GM23338 (cell line): Measurements from ENCODE around the gene BPTF. TPM values are rescaled to one million over a fixed set of nuclear protein-coding genes. Genes with fewer than 3 reads are reported as not detected.

Source experiments
- ATAC-seq: fragments of 200-7000 bp; cut with Tn5 transposase; 3 replicates; pipeline ENCODE4 v1.9.1; 2020
- DNase-seq: peaks from one replicate; pipeline ENCODE4 v3.0.0-alpha.2; 2015; ENCODE audit warnings: low spot score
- H2AFZ ChIP-seq: fragments of 200-600 bp; sonication (generic); 2 replicates; pipeline ENCODE4 v1.8.0; 2016; ENCODE audit warnings: antibody characterized with exemption, mild to moderate bottlenecking, moderate library complexity
- H3F3A ChIP-seq: fragments of 200-600 bp; sonication (generic); replicated peaks from 2 replicates; pipeline ENCODE4 v1.8.0; 2017; ENCODE audit warnings: antibody characterized with exemption, mixed run types, low read depth
- H3K27ac ChIP-seq: fragments of 200-600 bp; sonication (generic); 2 replicates; pipeline ENCODE4 v1.6.1; 2016; ENCODE audit warnings: low read depth
- H3K27me3 ChIP-seq: fragments of 200-600 bp; sonication (generic); 2 replicates; pipeline ENCODE4 v1.8.0; 2016; ENCODE audit warnings: mild to moderate bottlenecking, mixed run types, moderate library complexity; ENCODE audit not compliant: insufficient read depth
- H3K36me3 ChIP-seq: fragments of 200-600 bp; sonication (generic); 2 replicates; pipeline ENCODE4 v1.8.0; 2016; ENCODE audit warnings: mild to moderate bottlenecking; ENCODE audit not compliant: insufficient read depth
- H3K4me1 ChIP-seq: fragments of 200-600 bp; sonication (generic); 2 replicates; pipeline ENCODE4 v1.8.0; 2016; ENCODE audit warnings: mild to moderate bottlenecking, moderate library complexity; ENCODE audit not compliant: insufficient read depth
- H3K4me2 ChIP-seq: fragments of 200-600 bp; sonication (generic); 2 replicates; pipeline ENCODE4 v1.7.1; 2017; ENCODE audit warnings: mixed run types
- H3K4me3 ChIP-seq: fragments of 200-600 bp; sonication (generic); 2 replicates; pipeline ENCODE4 v1.6.1; 2016; ENCODE audit warnings: mixed run types
- H3K79me2 ChIP-seq: fragments of 200-600 bp; sonication (generic); replicated peaks from 2 replicates; pipeline ENCODE4 v1.8.0; 2017; ENCODE audit warnings: mild to moderate bottlenecking; ENCODE audit not compliant: insufficient read depth
- H3K9me2 ChIP-seq: fragments of 200-600 bp; sonication (generic); 2 replicates; pipeline ENCODE4 v1.8.0; 2017; ENCODE audit not compliant: insufficient read depth
- H4K20me1 ChIP-seq: fragments of 200-600 bp; sonication (generic); replicated peaks from 2 replicates; pipeline ENCODE4 v1.8.0; 2017; ENCODE audit warnings: mild to moderate bottlenecking; ENCODE audit not compliant: insufficient read depth
- H3K27ac Mint-ChIP-seq: 2 replicates; pipeline ENCODE4 v1.8.0; 2020; ENCODE audit warnings: inconsistent platforms, mild to moderate bottlenecking, moderate library complexity, mixed read lengths
- H3K27me3 Mint-ChIP-seq: 3 replicates; pipeline ENCODE4 v1.8.0; 2022; ENCODE audit warnings: low read depth, mild to moderate bottlenecking, moderate library complexity, mixed read lengths, inconsistent platforms; ENCODE audit not compliant: insufficient read depth, poor library complexity
- H3K36me3 Mint-ChIP-seq: 3 replicates; pipeline ENCODE4 v1.8.0; 2021; ENCODE audit warnings: low read depth, mild to moderate bottlenecking, inconsistent platforms, moderate library complexity, mixed read lengths
- H3K4me1 Mint-ChIP-seq: 3 replicates; pipeline ENCODE4 v1.8.0; 2020; ENCODE audit warnings: mild to moderate bottlenecking, inconsistent platforms, mixed read lengths
- H3K4me3 Mint-ChIP-seq: 3 replicates; pipeline ENCODE4 v1.8.0; 2021; ENCODE audit warnings: moderate library complexity, mild to moderate bottlenecking, inconsistent platforms, mixed read lengths
- H3K9me3 Mint-ChIP-seq: 3 replicates; pipeline ENCODE4 v1.8.0; 2020; ENCODE audit warnings: moderate library complexity, mild to moderate bottlenecking, inconsistent platforms, mixed read lengths
- EZH2 ChIP-seq: fragments of 200-600 bp; sonication (generic); IDR thresholded peaks from one replicate; pipeline ENCODE4 v1.8.0; 2017; ENCODE audit warnings: antibody characterized with exemption, mild to moderate bottlenecking, low read depth; ENCODE audit not compliant: unreplicated experiment
- EZH2phosphoT487 ChIP-seq: fragments of 200-600 bp; sonication (generic); IDR thresholded peaks from one replicate; pipeline ENCODE4 v1.8.1; 2018; ENCODE audit warnings: antibody characterized with exemption; ENCODE audit not compliant: unreplicated experiment
- NANOG ChIP-seq: IDR thresholded peaks from 2 replicates; pipeline ENCODE4 v1.6.1; 2016; ENCODE audit warnings: antibody characterized with exemption, borderline replicate concordance
- POLR2AphosphoS5 ChIP-seq: IDR thresholded peaks from 2 replicates; pipeline ENCODE4 v1.6.1; 2016; ENCODE audit warnings: antibody characterized with exemption, low read depth
- STAT1 ChIP-seq: IDR thresholded peaks from one replicate; pipeline ENCODE4 v1.6.1; 2016; ENCODE audit warnings: antibody characterized with exemption; ENCODE audit not compliant: unreplicated experiment
- polyA plus RNA-seq: library from polyadenylated mRNA; unstranded; fragments of >200 nt; fragmentation: Nextera tagmentation; extraction: Ambion mirVana; gene quantifications from 2 replicates; pipeline ENCODE4 v1.2.1, GENCODE V29; 2016
- total RNA-seq: library from RNA; depleted of rRNA; stranded (reverse); fragments of >200 nt; shearing (Covaris generic); gene quantifications from 2 replicates; pipeline ENCODE4 v1.2.3, GENCODE V29; 2014
- TF ChIP-seq, protein P1 (sequence below): IDR thresholded peaks from one replicate; pipeline ENCODE4 v1.6.1; 2018; ENCODE audit warnings: antibody characterized with exemption; ENCODE audit not compliant: unreplicated experiment
- TF ChIP-seq, protein P2 (sequence below): IDR thresholded peaks from 2 replicates; pipeline ENCODE4 v1.6.1; 2016; ENCODE audit warnings: antibody characterized with exemption
- TF ChIP-seq, protein P3 (sequence below): fragments of 250-450 bp; sonication (Bioruptor Pico); IDR thresholded peaks from 2 replicates; pipeline ENCODE4 v1.5.0; 2020; ENCODE audit warnings: mild to moderate bottlenecking, moderate library complexity

BPTF gene
- total and polyA plus RNA-seq, 2 experiments from 2014 or later = 161 to 179 TPM

DNA sequence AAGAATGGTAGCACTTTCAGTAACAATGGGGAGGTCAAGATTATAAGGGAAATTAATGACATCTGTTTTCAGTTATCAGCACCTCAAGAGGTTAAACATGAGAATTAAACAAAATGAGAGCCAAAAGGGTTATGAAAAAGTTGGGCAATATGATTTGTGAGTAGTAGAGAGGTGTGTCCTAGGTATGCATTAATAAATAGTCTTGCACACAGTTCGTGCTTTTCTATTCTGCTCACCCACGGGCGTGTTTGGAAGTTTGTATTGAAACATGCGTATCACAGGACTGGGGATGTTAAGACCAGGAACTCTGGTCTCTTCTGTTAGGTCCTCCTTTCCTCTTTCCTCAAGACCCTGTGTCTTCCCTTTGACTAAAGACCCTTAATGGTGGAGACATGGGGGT lies 6.0 kb downstream of the BPTF start:
- H3K27ac Mint-ChIP-seq = no peak overlapping the region; the same call in 1 of the 2 replicates
- Histone ChIP-seq H3K79me2 (peaks cover 100% of the 10 kb centered on the region), H3K27ac (peak overlapping the region; percentile 39; the same call in 1 of the 2 replicates), H3F3A (0 out of 2 replicates have a peak, but pooled peaks cover 2% of the 10 kb centered on the region), H3K4me3 (peak overlapping the region; percentile 95), H2AFZ (no peak overlapping the region), H3K27me3 (no peaks in the 10 kb centered on the region), H3K4me2 (peak overlapping the region; percentile 93; the same call in 1 of the 2 replicates), H3K9me2 (no peaks in the 10 kb centered on the region), H3K4me1 (peaks cover 49% of the 10 kb centered on the region), H3K36me3 (no peaks in the 10 kb centered on the region), H4K20me1 (peaks cover 71% of the 10 kb centered on the region)
- peaks cover 5% of the 10 kb centered on the region for H3K27me3 Mint-ChIP-seq
- H3K4me3 Mint-ChIP-seq = peak overlapping the region; percentile 50; the same call in 2 of the 3 replicates
- ATAC-seq (no peak), DNase-seq (no peak)
- H3K36me3 Mint-ChIP-seq = peaks cover 25% of the 10 kb centered on the region
- no peak for TF ChIP-seq EZH2phosphoT487
- TF ChIP-seq EZH2 = no peak
- TF ChIP-seq, protein P1, sequence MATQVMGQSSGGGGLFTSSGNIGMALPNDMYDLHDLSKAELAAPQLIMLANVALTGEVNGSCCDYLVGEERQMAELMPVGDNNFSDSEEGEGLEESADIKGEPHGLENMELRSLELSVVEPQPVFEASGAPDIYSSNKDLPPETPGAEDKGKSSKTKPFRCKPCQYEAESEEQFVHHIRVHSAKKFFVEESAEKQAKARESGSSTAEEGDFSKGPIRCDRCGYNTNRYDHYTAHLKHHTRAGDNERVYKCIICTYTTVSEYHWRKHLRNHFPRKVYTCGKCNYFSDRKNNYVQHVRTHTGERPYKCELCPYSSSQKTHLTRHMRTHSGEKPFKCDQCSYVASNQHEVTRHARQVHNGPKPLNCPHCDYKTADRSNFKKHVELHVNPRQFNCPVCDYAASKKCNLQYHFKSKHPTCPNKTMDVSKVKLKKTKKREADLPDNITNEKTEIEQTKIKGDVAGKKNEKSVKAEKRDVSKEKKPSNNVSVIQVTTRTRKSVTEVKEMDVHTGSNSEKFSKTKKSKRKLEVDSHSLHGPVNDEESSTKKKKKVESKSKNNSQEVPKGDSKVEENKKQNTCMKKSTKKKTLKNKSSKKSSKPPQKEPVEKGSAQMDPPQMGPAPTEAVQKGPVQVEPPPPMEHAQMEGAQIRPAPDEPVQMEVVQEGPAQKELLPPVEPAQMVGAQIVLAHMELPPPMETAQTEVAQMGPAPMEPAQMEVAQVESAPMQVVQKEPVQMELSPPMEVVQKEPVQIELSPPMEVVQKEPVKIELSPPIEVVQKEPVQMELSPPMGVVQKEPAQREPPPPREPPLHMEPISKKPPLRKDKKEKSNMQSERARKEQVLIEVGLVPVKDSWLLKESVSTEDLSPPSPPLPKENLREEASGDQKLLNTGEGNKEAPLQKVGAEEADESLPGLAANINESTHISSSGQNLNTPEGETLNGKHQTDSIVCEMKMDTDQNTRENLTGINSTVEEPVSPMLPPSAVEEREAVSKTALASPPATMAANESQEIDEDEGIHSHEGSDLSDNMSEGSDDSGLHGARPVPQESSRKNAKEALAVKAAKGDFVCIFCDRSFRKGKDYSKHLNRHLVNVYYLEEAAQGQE = no peak
- no peak for TF ChIP-seq POLR2AphosphoS5
- TF ChIP-seq NANOG = no peak
- TF ChIP-seq, protein P2, sequence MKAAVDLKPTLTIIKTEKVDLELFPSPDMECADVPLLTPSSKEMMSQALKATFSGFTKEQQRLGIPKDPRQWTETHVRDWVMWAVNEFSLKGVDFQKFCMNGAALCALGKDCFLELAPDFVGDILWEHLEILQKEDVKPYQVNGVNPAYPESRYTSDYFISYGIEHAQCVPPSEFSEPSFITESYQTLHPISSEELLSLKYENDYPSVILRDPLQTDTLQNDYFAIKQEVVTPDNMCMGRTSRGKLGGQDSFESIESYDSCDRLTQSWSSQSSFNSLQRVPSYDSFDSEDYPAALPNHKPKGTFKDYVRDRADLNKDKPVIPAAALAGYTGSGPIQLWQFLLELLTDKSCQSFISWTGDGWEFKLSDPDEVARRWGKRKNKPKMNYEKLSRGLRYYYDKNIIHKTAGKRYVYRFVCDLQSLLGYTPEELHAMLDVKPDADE = no peak
- no peak for TF ChIP-seq STAT1
- no peaks in the 10 kb centered on the region for H3K9me3 Mint-ChIP-seq
- peaks cover 45% of the 10 kb centered on the region for H3K4me1 Mint-ChIP-seq

DNA sequence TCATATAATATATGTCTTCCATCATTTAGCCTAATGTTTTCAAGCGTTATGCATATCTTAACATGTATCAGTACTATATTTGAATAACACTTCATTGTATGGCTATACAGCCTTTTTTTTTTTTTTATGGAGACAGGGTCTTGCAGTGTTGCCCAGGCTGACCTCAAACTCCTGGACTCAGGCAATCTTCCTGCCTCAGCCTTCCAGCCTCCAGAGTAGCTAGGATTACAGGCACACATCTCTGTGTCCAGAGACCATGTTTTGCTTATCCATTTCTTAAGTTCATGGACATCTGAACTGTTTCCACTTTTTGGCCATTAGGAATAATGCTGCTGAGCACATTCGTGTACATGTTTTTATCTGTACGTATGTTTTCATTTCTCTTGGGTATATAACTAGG lies 7.8 kb downstream of the BPTF start:
- Histone ChIP-seq H3K36me3 (no peaks in the 10 kb centered on the region), H2AFZ (no peak overlapping the region), H3K4me3 (no peak overlapping the region), H4K20me1 (peaks cover 75% of the 10 kb centered on the region), H3F3A (0 out of 2 replicates have a peak, but pooled peaks cover 2% of the 10 kb centered on the region), H3K4me2 (no peak overlapping the region), H3K79me2 (peaks cover 100% of the 10 kb centered on the region), H3K4me1 (peaks cover 39% of the 10 kb centered on the region), H3K9me2 (no peaks in the 10 kb centered on the region), H3K27me3 (no peaks in the 10 kb centered on the region), H3K27ac (no peak overlapping the region)
- Mint-ChIP-seq H3K27me3 (peaks cover 4% of the 10 kb centered on the region), H3K36me3 (peaks cover 7% of the 10 kb centered on the region), H3K4me3 (no peak overlapping the region), H3K27ac (no peak overlapping the region), H3K9me3 (no peaks in the 10 kb centered on the region), H3K4me1 (peaks cover 48% of the 10 kb centered on the region)
- TF ChIP-seq STAT1 (no peak), EZH2phosphoT487 (no peak), EZH2 (no peak)
- TF ChIP-seq, protein P3, sequence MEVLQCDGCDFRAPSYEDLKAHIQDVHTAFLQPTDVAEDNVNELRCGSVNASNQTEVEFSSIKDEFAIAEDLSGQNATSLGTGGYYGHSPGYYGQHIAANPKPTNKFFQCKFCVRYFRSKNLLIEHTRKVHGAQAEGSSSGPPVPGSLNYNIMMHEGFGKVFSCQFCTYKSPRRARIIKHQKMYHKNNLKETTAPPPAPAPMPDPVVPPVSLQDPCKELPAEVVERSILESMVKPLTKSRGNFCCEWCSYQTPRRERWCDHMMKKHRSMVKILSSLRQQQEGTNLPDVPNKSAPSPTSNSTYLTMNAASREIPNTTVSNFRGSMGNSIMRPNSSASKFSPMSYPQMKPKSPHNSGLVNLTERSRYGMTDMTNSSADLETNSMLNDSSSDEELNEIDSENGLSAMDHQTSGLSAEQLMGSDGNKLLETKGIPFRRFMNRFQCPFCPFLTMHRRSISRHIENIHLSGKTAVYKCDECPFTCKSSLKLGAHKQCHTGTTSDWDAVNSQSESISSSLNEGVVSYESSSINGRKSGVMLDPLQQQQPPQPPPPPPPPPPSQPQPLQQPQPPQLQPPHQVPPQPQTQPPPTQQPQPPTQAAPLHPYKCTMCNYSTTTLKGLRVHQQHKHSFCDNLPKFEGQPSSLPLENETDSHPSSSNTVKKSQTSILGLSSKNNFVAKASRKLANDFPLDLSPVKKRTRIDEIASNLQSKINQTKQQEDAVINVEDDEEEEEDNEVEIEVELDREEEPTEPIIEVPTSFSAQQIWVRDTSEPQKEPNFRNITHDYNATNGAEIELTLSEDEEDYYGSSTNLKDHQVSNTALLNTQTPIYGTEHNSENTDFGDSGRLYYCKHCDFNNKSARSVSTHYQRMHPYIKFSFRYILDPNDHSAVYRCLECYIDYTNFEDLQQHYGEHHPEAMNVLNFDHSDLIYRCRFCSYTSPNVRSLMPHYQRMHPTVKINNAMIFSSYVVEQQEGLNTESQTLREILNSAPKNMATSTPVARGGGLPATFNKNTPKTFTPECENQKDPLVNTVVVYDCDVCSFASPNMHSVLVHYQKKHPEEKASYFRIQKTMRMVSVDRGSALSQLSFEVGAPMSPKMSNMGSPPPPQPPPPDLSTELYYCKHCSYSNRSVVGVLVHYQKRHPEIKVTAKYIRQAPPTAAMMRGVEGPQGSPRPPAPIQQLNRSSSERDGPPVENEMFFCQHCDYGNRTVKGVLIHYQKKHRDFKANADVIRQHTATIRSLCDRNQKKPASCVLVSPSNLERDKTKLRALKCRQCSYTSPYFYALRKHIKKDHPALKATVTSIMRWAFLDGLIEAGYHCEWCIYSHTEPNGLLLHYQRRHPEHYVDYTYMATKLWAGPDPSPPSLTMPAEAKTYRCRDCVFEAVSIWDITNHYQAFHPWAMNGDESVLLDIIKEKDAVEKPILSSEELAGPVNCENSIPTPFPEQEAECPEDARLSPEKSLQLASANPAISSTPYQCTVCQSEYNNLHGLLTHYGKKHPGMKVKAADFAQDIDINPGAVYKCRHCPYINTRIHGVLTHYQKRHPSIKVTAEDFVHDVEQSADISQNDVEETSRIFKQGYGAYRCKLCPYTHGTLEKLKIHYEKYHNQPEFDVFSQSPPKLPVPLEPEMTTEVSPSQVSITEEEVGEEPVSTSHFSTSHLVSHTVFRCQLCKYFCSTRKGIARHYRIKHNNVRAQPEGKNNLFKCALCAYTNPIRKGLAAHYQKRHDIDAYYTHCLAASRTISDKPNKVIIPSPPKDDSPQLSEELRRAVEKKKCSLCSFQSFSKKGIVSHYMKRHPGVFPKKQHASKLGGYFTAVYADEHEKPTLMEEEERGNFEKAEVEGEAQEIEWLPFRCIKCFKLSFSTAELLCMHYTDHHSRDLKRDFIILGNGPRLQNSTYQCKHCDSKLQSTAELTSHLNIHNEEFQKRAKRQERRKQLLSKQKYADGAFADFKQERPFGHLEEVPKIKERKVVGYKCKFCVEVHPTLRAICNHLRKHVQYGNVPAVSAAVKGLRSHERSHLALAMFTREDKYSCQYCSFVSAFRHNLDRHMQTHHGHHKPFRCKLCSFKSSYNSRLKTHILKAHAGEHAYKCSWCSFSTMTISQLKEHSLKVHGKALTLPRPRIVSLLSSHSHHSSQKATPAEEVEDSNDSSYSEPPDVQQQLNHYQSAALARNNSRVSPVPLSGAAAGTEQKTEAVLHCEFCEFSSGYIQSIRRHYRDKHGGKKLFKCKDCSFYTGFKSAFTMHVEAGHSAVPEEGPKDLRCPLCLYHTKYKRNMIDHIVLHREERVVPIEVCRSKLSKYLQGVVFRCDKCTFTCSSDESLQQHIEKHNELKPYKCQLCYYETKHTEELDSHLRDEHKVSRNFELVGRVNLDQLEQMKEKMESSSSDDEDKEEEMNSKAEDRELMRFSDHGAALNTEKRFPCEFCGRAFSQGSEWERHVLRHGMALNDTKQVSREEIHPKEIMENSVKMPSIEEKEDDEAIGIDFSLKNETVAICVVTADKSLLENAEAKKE (CRISPR knock-in tag) = no peak
- ATAC-seq (no peak), DNase-seq (no peak)
